ENCODE results near the gene MED23.

Gene MED23

GRCh38 chr6:131631625-131632289, 3.7 kb upstream of the MED23 start:
- FAIRE-seq (no peak), DNase-seq (ENCODE audit: insufficient read length, low spot score) (no peak)
- no peak for TF ChIP-seq CTCF (IDR thresholded peaks at IDR 0.05; ENCODE audit: insufficient read depth, missing control alignments)

GRCh38 chr6:131629651-131630050, 1.6 kb upstream of the MED23 start:
- FAIRE-seq: no peak

DNA sequence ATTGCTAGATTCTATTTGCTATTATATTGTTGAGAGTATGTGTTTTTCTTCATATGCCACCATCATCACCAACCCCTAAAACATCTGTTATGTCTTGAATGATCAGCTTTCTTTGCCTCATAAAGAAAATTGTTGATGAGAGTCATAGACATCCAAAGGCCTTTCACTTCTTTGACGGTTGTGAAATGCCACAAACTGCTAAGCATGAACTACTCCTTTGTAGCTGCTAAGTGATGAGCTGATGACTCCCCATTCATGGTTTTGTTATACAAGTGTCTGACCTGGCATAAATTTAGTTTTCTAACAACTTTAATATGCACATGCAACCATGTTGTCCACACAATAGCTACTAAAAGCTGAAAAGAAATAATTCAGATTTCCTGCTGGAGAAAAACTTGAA, 684 bp upstream of the MED23 start:
- no peak for TF ChIP-seq CTCF (IDR thresholded peaks at IDR 0.05; ENCODE audit: insufficient read depth, missing control alignments)
- DNase-seq (ENCODE audit: insufficient read length, low spot score): no peak
- FAIRE-seq: no peak

More at GRCh38 chr6:131629651-131630050, 1.6 kb upstream of the MED23 start:
- TF ChIP-seq CTCF (IDR thresholded peaks at IDR 0.05; ENCODE audit: insufficient read depth, missing control alignments): no peak
- no peak for DNase-seq (ENCODE audit: insufficient read length, low spot score)

DNA sequence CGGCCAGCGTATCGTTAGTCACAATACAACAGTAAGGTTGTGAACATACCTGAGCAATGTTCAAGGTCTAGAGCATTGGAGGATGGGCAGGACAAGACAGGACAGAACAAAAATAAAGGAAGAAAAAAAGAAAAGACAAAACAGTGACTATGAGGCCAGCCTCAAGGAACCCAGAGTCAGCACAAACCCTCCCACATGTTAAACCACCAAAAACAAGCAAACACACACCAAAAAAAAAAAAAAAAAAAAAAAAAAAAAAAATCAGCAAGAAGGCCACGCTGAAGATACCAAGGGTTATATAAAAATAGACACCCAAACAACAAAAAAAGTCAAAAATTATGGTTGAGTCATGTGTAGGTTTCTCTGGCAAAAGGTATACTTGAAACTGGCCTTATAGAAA, 12.8 kb downstream of the MED23 start:
- DNase-seq (ENCODE audit: insufficient read length, low spot score): no peak
- TF ChIP-seq CTCF (IDR thresholded peaks at IDR 0.05; ENCODE audit: insufficient read depth, missing control alignments): no peak
- no peak for FAIRE-seq

DNA sequence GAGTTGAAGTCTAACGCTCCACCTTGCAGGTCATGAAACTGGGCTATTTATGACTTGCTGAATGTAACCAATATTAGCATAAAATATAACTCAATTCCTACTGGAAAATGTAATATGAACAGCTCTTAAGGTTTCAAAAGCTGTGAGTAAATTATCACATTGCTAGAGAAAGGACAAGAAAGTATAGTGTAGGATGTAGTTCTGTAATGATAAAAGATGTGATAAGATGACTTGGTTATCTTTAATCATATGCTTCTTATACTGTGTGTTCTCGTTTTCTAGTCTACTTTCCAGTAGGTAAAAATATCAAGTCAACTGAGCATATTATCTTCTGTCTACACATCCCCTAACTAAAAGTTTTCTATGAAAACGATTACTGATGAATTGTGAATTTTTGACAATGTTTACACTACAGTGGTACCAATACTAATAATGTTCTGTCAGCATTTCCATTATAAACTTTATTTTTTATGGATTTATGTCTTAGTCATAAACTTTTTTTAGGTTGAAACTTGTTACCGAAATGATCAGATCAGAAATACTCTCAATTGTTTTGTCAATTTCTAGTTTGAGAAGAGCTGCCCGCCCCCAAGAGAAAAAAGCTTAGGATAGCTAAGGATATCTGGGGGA, 14.6 kb downstream of the MED23 start:
- no peak for TF ChIP-seq CTCF (IDR thresholded peaks at IDR 0.05; ENCODE audit: insufficient read depth, missing control alignments)
- DNase-seq (ENCODE audit: insufficient read length, low spot score): no peak
- peak; percentile 25 for FAIRE-seq

DNA sequence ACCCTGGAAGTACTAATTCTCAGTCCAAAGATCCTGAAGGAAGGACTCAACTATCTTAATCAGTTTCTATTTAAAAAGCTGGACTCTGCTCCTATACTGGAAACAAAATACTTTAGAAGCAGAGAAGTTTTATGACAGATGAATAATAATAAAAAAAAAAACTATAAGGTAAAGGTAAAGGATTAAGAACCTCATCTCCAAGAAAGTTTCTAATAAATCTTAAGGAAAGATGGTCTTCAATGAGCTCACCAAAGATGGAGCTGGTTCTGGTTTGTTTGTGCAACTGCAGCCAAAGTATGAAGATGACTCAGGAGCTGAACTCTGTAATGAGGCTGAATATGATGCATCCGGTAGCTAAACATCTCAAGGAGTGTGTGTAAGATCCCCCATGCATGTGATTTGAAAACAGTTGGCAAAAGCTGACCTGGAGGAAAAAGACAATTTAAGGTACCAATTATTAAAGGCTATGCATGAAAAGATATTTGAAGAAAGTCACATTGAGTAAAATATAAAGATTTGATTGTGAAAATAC, 25.2 kb downstream of the MED23 start:
- DNase-seq (ENCODE audit: insufficient read length, low spot score) (no peak), FAIRE-seq (no peak)
- TF ChIP-seq CTCF (IDR thresholded peaks at IDR 0.05; ENCODE audit: insufficient read depth, missing control alignments): no peak

GRCh38 chr6:131600716-131601115, 27.3 kb downstream of the MED23 start:
- DNase-seq (ENCODE audit: insufficient read length, low spot score): no peak
- no peak for FAIRE-seq
- TF ChIP-seq CTCF (IDR thresholded peaks at IDR 0.05; ENCODE audit: insufficient read depth, missing control alignments): no peak
